Caco-2 (cell line): ENCODE results near the gene DENND2C. TPM values are rescaled to one million over a fixed set of nuclear protein-coding genes. Genes with fewer than 3 reads are reported as not detected.

Experiments
- BruUV-seq: library from RNA; stranded (reverse); fragments of 400-500 nt; replicated peaks from 2 replicates; lab custom pipeline; 2021; lab: Mats Ljungman, UMichigan
- CTCF ChIA-PET: fragments of 300-600 bp; sonication (Branson Sonifier 250); formaldehyde crosslinking; loops from one replicate; lab custom pipeline; 2022; ENCODE audit warnings: antibody characterized with exemption; lab: Charles Lee
- POLR2A ChIA-PET: fragments of 300-600 bp; sonication (Branson Sonifier 250); formaldehyde crosslinking; loops from one replicate; lab custom pipeline; 2022; ENCODE audit warnings: antibody characterized with exemption; lab: Charles Lee
- DNase-seq, 2 experiments: peaks; one replicate each; pipeline versions ENCODE4 v3.0.0 to v3.0.0-alpha.2; 2020 to 2022
- H3K27me3 ChIP-seq: replicated peaks from 2 replicates; pipeline ENCODE4 v1.6.0; 2011; ENCODE audit warnings: low read length; ENCODE audit not compliant: control insufficient read depth, insufficient read depth
- H3K36me3 ChIP-seq: 2 replicates; pipeline ENCODE4 v1.5.1; 2011; ENCODE audit warnings: low read length; ENCODE audit not compliant: control insufficient read depth, insufficient read depth
- H3K4me1 ChIP-seq: fragments of 250-450 bp; sonication (Bioruptor Pico); 2 replicates; pipeline ENCODE4 v1.5.1; 2020; ENCODE audit warnings: mild to moderate bottlenecking
- H3K4me3 ChIP-seq: 2 replicates; pipeline ENCODE4 v1.5.1; 2011; ENCODE audit warnings: low read depth, mild to moderate bottlenecking, control low read depth, low read length
- H3K9me3 ChIP-seq: fragments of 250-450 bp; sonication (Bioruptor Pico); 2 replicates; pipeline ENCODE4 v1.5.1; 2020; ENCODE audit warnings: mild to moderate bottlenecking, moderate library complexity
- H3K27ac Mint-ChIP-seq: one replicate; pipeline ENCODE4 v1.8.0; 2022; ENCODE audit warnings: mixed read lengths; ENCODE audit not compliant: unreplicated experiment
- H3K27me3 Mint-ChIP-seq: one replicate; pipeline ENCODE4 v1.8.0; 2022; ENCODE audit warnings: mixed read lengths; ENCODE audit not compliant: insufficient read depth, unreplicated experiment
- H3K36me3 Mint-ChIP-seq: one replicate; pipeline ENCODE4 v1.8.0; 2022; ENCODE audit warnings: mild to moderate bottlenecking, mixed read lengths; ENCODE audit not compliant: insufficient read depth, unreplicated experiment
- H3K4me1 Mint-ChIP-seq: one replicate; pipeline ENCODE4 v1.8.0; 2022; ENCODE audit warnings: low read depth, mixed read lengths; ENCODE audit not compliant: unreplicated experiment
- H3K4me3 Mint-ChIP-seq: one replicate; pipeline ENCODE4 v1.8.0; 2022; ENCODE audit warnings: mild to moderate bottlenecking, moderate library complexity, mixed read lengths; ENCODE audit not compliant: unreplicated experiment
- H3K9me3 Mint-ChIP-seq: one replicate; pipeline ENCODE4 v1.8.0; 2022; ENCODE audit warnings: mixed read lengths; ENCODE audit not compliant: unreplicated experiment
- CTCF ChIP-seq, 2 experiments: fragments of 200-600 bp in 1 of 2; IDR thresholded peaks; 1 replicate in 1 of 2; 2 replicates in 1 of 2; pipeline versions ENCODE4 v1.5.1 to v1.8.0; 2011 to 2022; ENCODE audit warnings: antibody characterized with exemption in 1 of 2, control low read depth in 1 of 2, inconsistent platforms in 1 of 2, low read depth in 1 of 2, low read length in 1 of 2, mild to moderate bottlenecking in 1 of 2, moderate library complexity in 1 of 2; ENCODE audit not compliant: insufficient read depth in 1 of 2, severe bottlenecking in 1 of 2, unreplicated experiment in 1 of 2
- intact Hi-C: fragments of 100-400 bp; cut with micrococcal nuclease; formaldehyde crosslinking; loops from one replicate; pipeline ENCODE4 v1.10.0; 2022; ENCODE audit not compliant: unreplicated experiment
- total RNA-seq: library from RNA; stranded (reverse); gene quantifications from 2 replicates; pipeline ENCODE4 v1.2.3, GENCODE V29; 2022

The DENND2C gene
- total RNA-seq, 1 experiment from 2014 or later, result 1.1 TPM

DNA sequence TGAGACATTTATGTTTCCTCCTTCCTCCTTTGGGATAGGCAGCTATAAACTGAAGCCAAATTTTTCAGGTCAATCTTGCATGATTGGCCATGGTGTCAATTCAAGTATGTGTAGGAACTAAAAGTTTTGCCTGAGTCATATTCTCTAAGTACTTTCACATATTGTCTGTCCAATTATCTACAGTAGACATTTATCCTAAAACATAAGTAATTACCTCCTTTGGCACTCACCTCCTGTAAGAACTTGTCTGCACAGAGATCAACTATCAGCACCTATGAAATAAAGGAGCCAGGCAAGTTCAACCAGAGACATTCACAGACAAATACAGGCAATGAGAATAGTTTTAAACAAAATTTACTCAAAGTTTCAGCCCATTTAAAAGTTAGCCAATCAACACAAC is 74.2 kb downstream of the DENND2C start:
- H3K4me1 ChIP-seq, result no peaks in the 10 kb centered on the region
- H3K9me3 Mint-ChIP-seq, result no peaks in the 10 kb centered on the region
- no peak for DNase-seq
- no TSS peak for BruUV-seq
- H3K27me3 ChIP-seq, result no peaks in the 10 kb centered on the region
- no peak overlapping the region for H3K4me3 Mint-ChIP-seq
- no peaks in the 10 kb centered on the region for H3K9me3 ChIP-seq
- intact Hi-C loops, result no loop called here
- CTCF ChIA-PET, result no interaction called here
- no peaks in the 10 kb centered on the region for H3K27me3 Mint-ChIP-seq
- H3K27ac Mint-ChIP-seq, result no peak overlapping the region
- no peaks in the 10 kb centered on the region for H3K36me3 ChIP-seq
- no peaks in the 10 kb centered on the region for H3K36me3 Mint-ChIP-seq
- POLR2A ChIA-PET, result no interaction called here
- H3K4me3 ChIP-seq, result no peak overlapping the region
- no peak for TF ChIP-seq CTCF (IDR thresholded peaks at IDR 0.05; ENCODE audit: insufficient read depth in 1 of 2, low read depth in 1 of 2, low read length in 1 of 2, severe bottlenecking in 1 of 2, unreplicated experiment in 1 of 2)
- H3K4me1 Mint-ChIP-seq, result no peaks in the 10 kb centered on the region

DNA sequence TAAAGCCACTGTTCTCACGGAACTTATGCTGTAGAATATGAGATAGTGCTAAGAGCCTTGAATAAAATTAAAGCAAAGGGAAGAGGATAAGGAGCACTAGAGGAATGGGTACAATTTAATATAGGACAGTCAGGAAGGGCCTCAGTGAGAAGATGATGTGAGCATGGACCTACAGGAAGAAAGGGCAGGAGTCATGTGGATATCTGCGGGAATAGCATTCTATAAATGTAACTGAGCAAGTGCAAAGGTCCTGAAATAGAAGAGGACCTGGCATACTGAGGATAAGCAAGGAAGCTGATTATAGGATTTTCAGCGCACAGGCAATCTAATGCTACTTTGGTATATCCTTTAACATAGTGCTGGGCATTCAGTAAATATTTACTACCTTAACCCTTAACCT is 75.8 kb downstream of the DENND2C start:
- Mint-ChIP-seq H3K4me1 (no peaks in the 10 kb centered on the region), H3K27ac (no peak overlapping the region), H3K36me3 (no peaks in the 10 kb centered on the region), H3K27me3 (no peaks in the 10 kb centered on the region), H3K9me3 (no peaks in the 10 kb centered on the region), H3K4me3 (no peak overlapping the region)
- no peak for TF ChIP-seq CTCF (IDR thresholded peaks at IDR 0.05; ENCODE audit: insufficient read depth in 1 of 2, low read depth in 1 of 2, low read length in 1 of 2, severe bottlenecking in 1 of 2, unreplicated experiment in 1 of 2)
- no peak for DNase-seq
- H3K4me1 ChIP-seq, result no peaks in the 10 kb centered on the region
- no peaks in the 10 kb centered on the region for H3K36me3 ChIP-seq
- no peaks in the 10 kb centered on the region for H3K9me3 ChIP-seq
- ChIA-PET POLR2A (no interaction called here), CTCF (no interaction called here)
- no TSS peak for BruUV-seq
- no peak overlapping the region for H3K4me3 ChIP-seq
- no peaks in the 10 kb centered on the region for H3K27me3 ChIP-seq
- intact Hi-C loops, result no loop called here

- Mint-ChIP-seq H3K9me3 (no peaks in the 10 kb centered on the region), H3K27ac (no peak overlapping the region), H3K36me3 (no peaks in the 10 kb centered on the region), H3K4me1 (no peaks in the 10 kb centered on the region), H3K4me3 (no peak overlapping the region), H3K27me3 (no peaks in the 10 kb centered on the region)
- no peak for DNase-seq
- Histone ChIP-seq H3K36me3 (no peaks in the 10 kb centered on the region), H3K9me3 (no peaks in the 10 kb centered on the region), H3K4me3 (no peak overlapping the region), H3K27me3 (no peaks in the 10 kb centered on the region), H3K4me1 (no peaks in the 10 kb centered on the region)
- TF ChIP-seq CTCF (IDR thresholded peaks at IDR 0.05; ENCODE audit: insufficient read depth in 1 of 2, low read depth in 1 of 2, low read length in 1 of 2, severe bottlenecking in 1 of 2, unreplicated experiment in 1 of 2), result no peak
- ChIA-PET CTCF (no interaction called here), POLR2A (no interaction called here)
- no TSS peak for BruUV-seq
- intact Hi-C loops, result no loop called here
These were observed 80.7 kb downstream of the DENND2C start for GRCh38 chr1:114589122-114589521.
